ENCODE measurements around the gene NSUN6.

Gene NSUN6

DNA sequence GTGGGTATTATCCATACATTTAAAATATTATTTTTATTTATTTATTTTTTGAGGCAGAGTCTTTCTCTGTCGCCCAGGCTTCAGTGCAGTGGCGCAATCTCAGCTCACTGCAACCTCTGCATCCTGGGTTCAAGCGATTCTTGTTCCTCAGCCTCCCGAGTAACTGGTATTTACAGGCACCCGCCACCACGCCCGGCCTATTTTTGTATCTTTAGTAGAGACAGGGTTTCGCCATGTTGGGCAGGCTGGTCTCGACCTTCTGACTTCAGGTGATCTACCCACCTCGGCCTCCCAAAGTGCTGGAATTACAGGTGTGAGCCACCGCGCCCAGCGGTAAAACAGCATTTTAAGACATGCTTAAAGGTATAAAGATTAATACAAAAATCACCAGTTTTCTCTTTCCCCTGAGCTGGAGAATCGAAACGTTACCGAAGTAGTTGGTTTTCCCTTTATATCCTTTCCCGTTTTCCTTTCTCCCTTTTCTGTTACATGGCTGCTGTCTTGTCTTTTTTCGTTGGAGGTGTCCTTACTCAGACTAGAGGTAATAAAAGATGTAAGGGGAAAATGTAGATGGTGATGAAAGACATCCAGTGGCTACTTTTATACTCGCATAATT lies 9.5 kb upstream of the NSUN6 start:
- H3K4me3 ChIP-seq (ENCODE audit: low read length) = peak overlapping the region; percentile 97
- TF ChIP-seq, protein P1, sequence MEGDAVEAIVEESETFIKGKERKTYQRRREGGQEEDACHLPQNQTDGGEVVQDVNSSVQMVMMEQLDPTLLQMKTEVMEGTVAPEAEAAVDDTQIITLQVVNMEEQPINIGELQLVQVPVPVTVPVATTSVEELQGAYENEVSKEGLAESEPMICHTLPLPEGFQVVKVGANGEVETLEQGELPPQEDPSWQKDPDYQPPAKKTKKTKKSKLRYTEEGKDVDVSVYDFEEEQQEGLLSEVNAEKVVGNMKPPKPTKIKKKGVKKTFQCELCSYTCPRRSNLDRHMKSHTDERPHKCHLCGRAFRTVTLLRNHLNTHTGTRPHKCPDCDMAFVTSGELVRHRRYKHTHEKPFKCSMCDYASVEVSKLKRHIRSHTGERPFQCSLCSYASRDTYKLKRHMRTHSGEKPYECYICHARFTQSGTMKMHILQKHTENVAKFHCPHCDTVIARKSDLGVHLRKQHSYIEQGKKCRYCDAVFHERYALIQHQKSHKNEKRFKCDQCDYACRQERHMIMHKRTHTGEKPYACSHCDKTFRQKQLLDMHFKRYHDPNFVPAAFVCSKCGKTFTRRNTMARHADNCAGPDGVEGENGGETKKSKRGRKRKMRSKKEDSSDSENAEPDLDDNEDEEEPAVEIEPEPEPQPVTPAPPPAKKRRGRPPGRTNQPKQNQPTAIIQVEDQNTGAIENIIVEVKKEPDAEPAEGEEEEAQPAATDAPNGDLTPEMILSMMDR (IDR thresholded peaks at IDR 0.05; ENCODE audit: insufficient read depth, low read depth, low read length, missing control alignments) = no peak
- no peak for DNase-seq (ENCODE audit: low read depth)

DNA sequence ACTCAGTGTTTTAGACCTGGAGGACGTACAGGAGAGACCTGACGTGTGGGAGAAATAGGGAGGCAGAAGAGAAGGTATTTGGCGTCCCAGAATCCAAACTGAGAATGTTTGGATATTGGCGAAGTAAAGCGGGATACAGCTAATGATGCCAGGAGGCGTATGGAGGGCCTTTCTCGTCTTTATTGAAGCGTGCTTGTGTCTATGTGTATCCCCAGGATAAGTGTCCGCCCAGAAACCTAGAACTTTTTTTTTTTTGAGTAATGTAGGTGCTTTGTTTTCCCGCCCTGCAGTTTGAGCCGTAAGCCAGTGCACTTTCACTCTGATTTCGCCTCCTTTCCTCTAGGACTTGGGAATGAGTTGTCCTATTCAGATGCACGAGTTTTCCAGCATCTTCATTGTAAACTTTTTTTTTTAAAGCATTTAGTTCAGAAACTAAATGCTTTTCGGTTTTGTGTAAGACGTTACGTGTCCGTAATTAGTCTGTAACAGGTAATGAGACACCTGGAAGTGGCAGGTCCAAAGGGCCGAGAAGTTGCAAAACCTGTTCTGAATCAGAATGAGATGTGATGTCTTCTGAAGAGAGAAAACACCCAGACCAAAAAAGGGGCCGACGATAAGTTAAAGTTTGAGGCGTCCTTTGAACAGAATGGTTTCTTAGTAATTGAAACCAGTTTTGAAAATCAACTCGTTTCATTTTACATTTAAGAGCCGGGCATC lies 8.6 kb upstream of the NSUN6 start:
- TF ChIP-seq, protein P1 (IDR thresholded peaks at IDR 0.05; ENCODE audit: insufficient read depth, low read depth, low read length, missing control alignments) = no peak
- DNase-seq (ENCODE audit: low read depth) = peak; percentile 93
- peak overlapping the region; percentile 97 for H3K4me3 ChIP-seq (ENCODE audit: low read length)

GRCh38 chr10:18659125-18659818 lies 7.9 kb upstream of the NSUN6 start, which contains the start of gene ARL5B:
Gene ARL5B, plus strand, starts transcription at chr10:18659431. Its CDS starts 207 bp downstream, at chr10:18659638.
- TF ChIP-seq, protein P1 (IDR thresholded peaks at IDR 0.05; ENCODE audit: insufficient read depth, low read depth, low read length, missing control alignments) = no peak
- peak within 1 kb of the TSS; percentile 97 for H3K4me3 ChIP-seq (ENCODE audit: low read length)
- DNase-seq (ENCODE audit: low read depth) = peak; percentile 99

DNA sequence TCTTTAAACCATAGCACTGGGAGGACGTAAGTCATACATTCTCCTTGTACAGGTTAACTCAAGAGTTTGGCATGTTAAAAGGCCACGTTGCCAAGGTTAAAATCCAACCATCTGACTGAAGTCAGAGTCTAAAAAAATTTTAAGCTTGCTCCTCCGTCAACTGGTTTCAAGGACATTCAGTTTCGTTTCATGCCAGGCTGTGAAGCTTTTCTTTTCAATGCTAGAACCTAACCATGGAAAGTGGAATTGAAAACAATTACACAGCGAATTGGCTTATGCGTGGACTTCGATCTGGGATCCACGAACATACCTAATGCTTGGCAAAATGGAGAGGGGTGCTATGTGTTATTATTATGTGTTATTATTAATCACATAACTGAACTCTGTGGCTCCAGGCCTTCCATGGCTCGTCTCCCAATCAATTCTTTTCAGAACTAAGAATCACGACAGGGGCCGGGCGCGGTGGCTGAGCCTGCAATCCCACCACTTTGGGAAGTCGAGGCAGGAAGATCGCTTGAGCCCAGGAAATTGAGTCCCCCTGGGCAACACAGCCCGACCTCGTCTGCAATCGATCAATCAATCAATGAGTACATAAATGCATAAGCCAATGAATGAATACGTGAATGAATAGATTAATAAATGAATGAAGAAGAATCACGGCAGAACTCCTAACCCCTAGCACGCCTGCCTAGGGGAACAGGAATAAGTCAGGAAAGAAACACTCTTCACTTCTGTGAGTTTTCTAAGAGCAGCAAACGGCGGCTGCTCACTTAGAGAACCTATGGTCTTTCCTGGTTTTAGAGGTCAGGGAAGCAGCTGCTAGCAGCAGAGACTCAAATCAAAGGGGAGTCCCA lies 7.1 kb upstream of the NSUN6 start:
- TF ChIP-seq, protein P1 (IDR thresholded peaks at IDR 0.05; ENCODE audit: insufficient read depth, low read depth, low read length, missing control alignments) = no peak
- peak overlapping the region; percentile 97 for H3K4me3 ChIP-seq (ENCODE audit: low read length)
- peak; percentile 23 for DNase-seq (ENCODE audit: low read depth)

GRCh38 chr10:18656724-18657123 lies 5.3 kb upstream of the NSUN6 start:
- DNase-seq (ENCODE audit: low read depth) = no peak
- no peak overlapping the region for H3K4me3 ChIP-seq (ENCODE audit: low read length)
- TF ChIP-seq, protein P1 (IDR thresholded peaks at IDR 0.05; ENCODE audit: insufficient read depth, low read depth, low read length, missing control alignments) = no peak

DNA sequence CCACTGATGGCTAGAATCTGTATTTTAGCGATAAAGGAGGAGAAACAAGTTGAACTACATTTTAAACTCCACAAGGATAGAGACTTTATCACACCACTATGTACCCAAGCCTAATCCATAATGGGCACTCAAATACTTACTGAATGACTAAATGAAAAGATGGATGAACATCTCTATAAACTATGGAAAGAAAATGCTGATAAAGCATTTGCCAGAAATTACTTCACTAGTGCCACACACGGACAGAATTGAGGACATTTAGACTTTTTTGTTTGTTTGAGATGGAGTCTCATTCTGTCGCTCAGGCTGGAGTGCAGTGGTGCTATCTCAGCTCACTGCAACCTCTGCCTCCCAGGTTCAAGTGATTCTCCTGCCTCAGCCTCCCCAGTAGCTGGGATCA lies 1.7 kb upstream of the NSUN6 start:
- no peak for DNase-seq (ENCODE audit: low read depth)
- TF ChIP-seq, protein P1 (IDR thresholded peaks at IDR 0.05; ENCODE audit: insufficient read depth, low read depth, low read length, missing control alignments) = no peak

More for the DNA sequence above, 1.7 kb upstream of the NSUN6 start:
- H3K4me3 ChIP-seq (ENCODE audit: low read length) = no peak overlapping the region
